IPS DF 19.7 (cell line): Measurements from ENCODE around the gene ERF.
A peak's percentile ranks its signal among the peaks of the same experiment; 100 is the strongest.

Experiments used
- DNase-seq: peaks from one replicate; pipeline ENCODE4 v3.0.0-alpha.2; 2013; ENCODE audit warnings: low read depth, low spot score

Gene ERF

GRCh38 chr19:42254089-42254849 is 659 bp downstream of the ERF start:
- no peak for DNase-seq

GRCh38 chr19:42253245-42254088 is 1.5 kb downstream of the ERF start:
- no peak for DNase-seq

DNA sequence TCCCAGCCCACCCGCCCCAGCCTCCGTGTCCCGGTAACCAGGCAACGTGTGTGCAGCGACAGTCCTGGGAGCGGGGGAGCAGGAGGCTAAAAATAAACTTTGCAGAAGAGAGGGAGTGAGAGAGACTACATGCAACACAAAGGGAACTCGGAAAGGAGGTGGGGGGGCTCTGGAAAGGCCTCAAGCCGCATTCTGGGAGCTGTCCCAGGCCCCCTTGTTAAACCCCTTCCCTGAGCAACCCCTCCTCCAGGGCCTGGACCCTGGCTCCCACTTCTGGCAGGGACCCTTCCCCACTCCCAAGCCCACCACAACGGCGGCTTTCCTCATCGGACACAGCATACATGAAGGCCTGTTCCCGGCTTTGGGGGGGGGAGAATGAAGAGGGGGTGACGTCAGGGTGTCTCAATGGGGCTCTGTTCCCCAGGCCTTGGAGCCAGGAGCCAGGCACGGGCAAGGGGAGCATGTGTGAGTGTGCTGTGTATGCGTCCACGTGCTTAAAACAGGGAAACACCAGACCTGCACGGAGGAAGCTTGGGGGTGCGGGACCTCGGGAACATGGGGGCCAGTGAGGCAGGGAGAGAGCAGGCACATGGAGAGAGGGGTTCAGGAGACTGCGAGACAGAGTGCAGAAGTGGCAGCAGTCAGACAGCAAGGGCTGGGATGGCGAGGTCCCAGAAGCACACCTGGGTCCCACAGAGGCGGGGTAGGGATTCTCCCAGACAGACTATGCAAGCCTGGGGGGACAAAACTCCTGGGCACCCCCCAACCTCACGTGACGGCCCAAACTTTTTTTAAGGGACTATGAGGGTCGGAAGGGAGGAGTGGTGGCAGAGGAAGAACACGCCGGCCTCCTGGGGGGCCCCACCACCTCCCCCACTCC is 2.3 kb downstream of the ERF start:
- DNase-seq: no peak

DNA sequence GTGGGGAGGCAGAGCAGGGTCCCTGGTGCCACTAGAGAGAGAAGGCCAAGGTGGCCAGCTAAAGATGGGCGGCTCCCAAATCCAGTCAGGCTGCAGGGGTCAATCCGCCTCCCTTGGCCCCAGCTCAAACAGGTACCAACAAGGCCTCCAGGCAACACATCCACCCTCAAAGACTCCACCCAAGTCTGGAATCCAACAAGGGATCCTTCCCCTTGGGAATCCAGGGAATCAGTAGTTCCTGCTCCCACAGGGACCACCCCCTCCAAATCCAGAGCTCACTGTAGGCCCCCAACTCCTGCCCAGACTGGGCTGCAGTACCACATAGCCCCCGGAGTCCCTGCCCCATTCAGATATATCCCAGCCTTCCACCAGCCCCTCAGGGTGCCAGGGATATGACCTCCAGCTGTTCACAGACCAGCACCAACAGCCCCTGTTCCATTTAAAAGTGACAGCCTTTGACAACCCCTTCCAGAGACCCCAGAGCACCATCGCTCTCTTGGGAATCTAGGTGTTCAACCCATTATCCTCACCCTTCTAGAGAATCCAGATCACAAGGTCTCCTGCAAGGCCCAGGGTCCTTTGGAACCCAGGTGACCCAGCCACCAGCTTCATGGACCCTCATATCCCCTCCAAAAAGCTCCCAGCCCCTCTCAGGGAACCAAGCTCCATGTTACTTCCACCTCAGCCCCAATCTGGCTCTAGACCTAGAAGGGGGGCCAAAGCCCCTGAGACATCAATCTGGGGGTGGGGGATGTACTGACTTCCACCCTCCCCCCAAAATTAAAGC is 3.2 kb downstream of the ERF start:
- no peak for DNase-seq

- DNase-seq: no peak
Measured at GRCh38 chr19:42250666-42251531, 4.0 kb downstream of the ERF start.

- DNase-seq: no peak
Measured at GRCh38 chr19:42250183-42250665, 4.7 kb downstream of the ERF start.

- DNase-seq: no peak
Measured at GRCh38 chr19:42249769-42250168, 5.2 kb downstream of the ERF start.

DNA sequence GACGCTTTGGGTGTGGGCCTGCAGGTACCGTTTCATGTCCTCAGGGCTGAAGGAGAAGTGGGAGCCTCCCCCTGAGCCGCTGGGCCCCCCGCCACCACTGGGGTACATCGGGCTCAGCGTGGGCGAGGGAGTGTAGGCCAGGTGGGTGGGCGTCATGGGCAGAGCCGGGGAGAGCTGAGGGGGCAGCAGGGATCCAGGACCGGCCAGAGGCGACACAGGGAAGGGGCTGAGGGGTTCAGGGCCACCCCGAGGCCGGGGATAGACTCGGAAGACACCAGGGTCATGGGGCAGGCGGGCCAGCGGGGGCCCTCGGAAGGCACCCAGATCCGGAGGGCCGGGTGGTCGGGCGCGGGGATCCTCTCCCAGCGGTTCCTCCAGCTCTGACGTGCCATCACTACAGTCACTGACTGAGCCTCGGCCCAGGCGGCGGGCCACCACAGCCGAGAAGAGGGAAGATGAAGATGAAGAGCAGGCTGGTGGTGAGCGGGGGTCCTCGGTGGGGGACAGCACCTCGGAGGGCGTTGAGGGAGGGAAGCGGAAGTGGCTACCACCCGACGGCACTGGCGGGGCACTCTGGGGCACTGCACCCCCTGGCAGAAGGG is 5.7 kb downstream of the ERF start:
- no peak for DNase-seq

- no peak for DNase-seq
Measured at GRCh38 chr19:42248270-42249148, 6.4 kb downstream of the ERF start.

DNA sequence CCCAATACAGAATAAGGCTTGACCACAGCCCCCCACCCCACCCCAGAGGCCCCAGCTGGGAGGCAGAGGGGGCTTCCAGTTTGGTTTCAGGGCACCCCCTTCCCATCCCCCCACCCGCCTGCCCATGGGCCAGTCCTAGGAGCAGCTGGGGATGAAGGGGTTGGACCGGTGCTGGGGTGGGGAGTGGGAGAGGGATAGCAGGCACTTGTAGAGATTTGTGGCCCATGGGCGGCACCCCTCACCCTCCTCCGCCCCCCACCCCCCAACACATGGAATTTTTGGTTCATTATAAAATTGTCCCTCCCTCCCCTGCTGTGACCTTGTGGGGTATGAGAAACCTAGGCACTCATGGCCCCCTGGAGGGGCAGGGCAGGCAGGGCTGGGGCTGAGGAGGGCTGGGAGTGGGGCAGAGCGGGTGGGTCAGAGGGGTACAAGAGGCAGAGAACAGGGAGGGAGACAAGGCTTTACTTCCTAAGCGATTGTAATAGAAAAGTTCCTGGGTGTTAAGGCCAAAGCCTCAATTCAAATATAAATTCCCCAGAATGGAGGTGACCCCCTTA is 7.2 kb downstream of the ERF start:
- DNase-seq: no peak

DNA sequence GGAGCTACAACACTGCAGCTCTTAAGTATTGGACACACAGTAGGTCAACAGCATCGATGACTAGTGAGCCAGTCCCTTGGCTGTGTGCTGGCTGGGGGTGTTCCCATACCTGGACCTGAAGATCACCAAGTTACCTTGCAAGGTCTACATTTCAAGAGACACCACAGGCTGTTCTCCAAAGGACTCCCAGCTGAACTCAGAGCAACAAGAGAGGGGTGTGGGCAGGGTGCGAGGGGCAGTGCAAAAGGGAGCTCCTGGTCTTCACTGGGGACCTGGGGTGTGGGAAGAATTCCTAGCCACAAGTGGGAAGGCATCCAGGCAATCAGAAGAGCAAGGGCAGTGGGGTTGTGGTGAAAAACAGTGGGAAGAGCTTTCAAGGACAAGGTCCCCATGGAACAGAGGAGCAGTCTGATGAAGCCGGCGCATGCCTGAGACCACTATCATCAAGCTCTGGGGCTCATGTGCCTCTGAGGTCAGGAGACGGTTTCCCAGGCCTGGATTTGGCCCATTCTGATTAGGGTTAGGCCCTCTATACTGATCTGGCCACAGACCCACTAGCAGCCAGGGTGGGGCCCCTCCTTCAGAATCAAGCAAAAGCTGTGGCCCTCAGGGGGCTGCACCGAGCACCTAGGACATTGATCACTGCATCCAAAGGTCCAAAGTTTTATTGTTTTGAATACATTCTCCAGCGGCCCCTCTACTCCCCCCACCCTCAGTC is 7.8 kb downstream of the ERF start:
- no peak for DNase-seq

DNA sequence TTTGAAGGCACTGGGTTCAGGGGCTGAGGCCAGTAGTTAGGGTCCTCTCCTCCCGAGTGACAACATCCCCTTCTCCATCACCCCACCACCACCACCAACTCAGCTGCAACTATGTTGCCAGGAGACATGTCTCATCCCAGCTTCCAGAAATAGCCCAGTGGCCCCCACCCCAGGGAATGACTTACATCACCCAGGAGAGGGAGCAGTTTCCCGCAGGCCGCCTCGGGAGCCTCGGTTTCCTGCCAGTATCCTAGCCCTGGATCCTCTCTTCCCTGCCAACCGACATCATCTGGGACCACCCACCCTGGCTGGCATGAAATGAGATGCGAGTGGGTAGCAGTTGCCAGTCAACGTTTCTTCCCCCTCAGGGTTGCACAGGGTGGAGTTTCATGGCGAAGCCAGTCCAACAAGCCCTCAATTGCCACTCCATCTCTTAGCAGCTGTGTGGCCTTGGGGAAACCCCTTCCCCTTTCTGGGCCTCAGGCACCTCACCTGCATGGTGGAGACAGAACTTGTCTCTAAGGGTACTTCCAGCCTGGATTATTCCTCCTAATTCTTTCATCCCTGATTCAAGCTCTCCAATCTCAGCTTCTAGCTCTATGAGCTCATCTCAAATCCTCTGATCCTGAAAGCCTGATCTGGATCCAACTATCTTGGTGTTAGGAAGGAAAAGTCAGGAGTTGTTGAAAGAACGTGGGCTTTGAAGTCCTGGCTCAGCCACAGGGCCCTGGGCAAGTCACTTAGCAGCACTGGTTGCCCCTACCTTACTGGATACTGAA is 8.6 kb downstream of the ERF start:
- no peak for DNase-seq

GRCh38 chr19:42245231-42245630 is 9.7 kb downstream of the ERF start:
- DNase-seq: no peak

- DNase-seq: peak; percentile 89
Measured at GRCh38 chr19:42244347-42245220, 10.3 kb downstream of the ERF start.

DNA sequence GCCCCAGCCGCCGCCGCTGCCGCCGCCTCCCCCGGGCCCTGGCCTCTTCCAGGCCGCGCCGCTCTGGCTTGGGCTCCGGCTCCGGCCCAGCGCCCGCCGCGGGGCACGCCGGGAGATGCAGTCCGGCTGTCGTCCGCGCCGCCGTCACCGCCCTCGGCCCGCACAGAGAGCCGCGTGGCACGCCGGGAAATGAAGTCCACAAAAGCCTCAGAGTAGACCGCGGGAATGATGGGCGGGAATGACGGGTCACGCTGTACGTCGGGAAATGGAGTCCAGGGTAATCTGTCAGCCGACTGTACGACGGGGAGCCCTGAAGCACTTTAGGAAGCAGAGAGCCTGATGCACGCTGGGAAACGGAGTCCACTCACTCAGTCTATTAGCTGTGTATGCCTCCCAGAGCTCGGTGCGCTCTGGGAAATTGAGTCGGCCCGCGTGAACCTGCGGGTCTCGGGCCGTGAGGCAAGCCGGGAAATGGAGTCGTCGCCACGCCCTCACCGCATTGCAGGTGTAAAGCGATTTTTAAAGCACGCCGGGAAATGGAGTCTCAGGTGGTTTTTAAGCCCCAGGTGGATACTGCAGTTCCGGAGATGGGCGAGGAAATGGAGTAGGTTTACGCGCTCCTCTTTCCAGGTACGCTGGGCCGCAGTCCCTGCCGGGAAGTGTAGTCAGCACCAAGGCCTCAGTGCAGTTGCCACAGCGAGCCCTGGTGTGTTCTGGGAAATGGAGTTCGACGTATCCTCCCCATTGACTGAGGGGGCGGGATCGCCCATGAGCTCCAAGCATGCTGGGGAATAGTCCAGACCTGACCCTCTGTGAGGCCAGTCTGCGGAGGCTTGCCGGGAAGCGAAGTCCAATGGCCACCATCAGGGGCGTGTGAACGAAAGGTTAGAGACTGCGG is 12.2 kb downstream of the ERF start, which contains the start of gene GSK3A:
Gene GSK3A (minus strand): TSS at position 91 of the 898 bp plus-strand sequence. CDS start 137 bp downstream, outside the sequence.
- peak; percentile 100 for DNase-seq
